ENCODE results near the gene ADSL. TPM values are rescaled to one million over a fixed set of nuclear protein-coding genes. Genes with fewer than 3 reads are reported as not detected.

ADSL gene
- total and polyA plus RNA-seq, 2 of the 4 experiments (the other 2 are of a cell fraction) = 93.6 to 229 TPM

GRCh38 chr22:40420341-40421081 lies 74.2 kb downstream of the ADSL start:
- ATAC-seq (ENCODE audit: low read depth) (no peak), DNase-seq (no peak)
- H3K18ac ChIP-seq (ENCODE audit: low read depth, low read length) = no peak overlapping the region
- peaks cover 5% of the 10 kb centered on the region; the same call in 1 of the 2 replicates for H3K4me1 ChIP-seq (ENCODE audit: control insufficient read depth, insufficient read depth, low read length)
- no peak overlapping the region for H3K27ac ChIP-seq (ENCODE audit: insufficient read depth, low read length)
- no peak overlapping the region for H3K4me2 ChIP-seq (ENCODE audit: low read depth, low read length)
- no peak overlapping the region for H3K9ac ChIP-seq (ENCODE audit: low read depth, low read length)
- 95% methylated on average over 11 of the region's 18 CpGs; no CpG with 5 or more reads in 1 of the 2 experiments for WGBS, 2 experiments (ENCODE audit: extremely low coverage in 2 of 2, insufficient read length in 1 of 2)
- H3K56ac ChIP-seq (ENCODE audit: extremely low read depth, insufficient read depth, low read length) = no peak overlapping the region
- H3K79me1 ChIP-seq (ENCODE audit: low read depth in 1 of 2, low read length in 2 of 2) = peaks cover 15 to 73% of the 10 kb centered on the region in 2 experiments; a peak in 3 of 4 replicates
- CTCF ChIA-PET = no interaction called here
- H4K91ac ChIP-seq (ENCODE audit: insufficient read depth, low read depth, low read length) = no peak overlapping the region
- H2AK9ac ChIP-seq (replicated peaks; ENCODE audit: low read depth, low read length, poor library complexity) = no peak overlapping the region
- TF ChIP-seq RCOR1 (IDR thresholded peaks at IDR 0.05; ENCODE audit: insufficient replicate concordance, low read length) = no peak
- no peak overlapping the region for H3K4ac ChIP-seq (ENCODE audit: low read depth, low read length)
- no peak overlapping the region for H2AK5ac ChIP-seq (ENCODE audit: low read depth, low read length)
- H4K5ac ChIP-seq (ENCODE audit: low read depth, low read length) = no peak overlapping the region
- H2BK15ac ChIP-seq (ENCODE audit: low read depth, low read length) = no peak overlapping the region
- H3K36me3 ChIP-seq (ENCODE audit: control insufficient read depth, insufficient read depth, low read length) = peaks cover 89% of the 10 kb centered on the region
- no peak overlapping the region for H2AFZ ChIP-seq (replicated peaks; ENCODE audit: low read length, poor library complexity)
- no peak overlapping the region for H3K14ac ChIP-seq (replicated peaks; ENCODE audit: low read depth, low read length)
- no peak overlapping the region for H4K8ac ChIP-seq (ENCODE audit: low read depth in 2 of 2, low read length in 2 of 2)
- peaks cover 8% of the 10 kb centered on the region; the same call in 1 of the 2 replicates for H3K9me1 ChIP-seq (ENCODE audit: insufficient read depth, low read length)
- dilution Hi-C loops (cut with HindIII; ENCODE audit: low sequenced_read_pairs, unreplicated experiment) = no loop called here
- no peaks in the 10 kb centered on the region for H3K27me3 ChIP-seq (ENCODE audit: control insufficient read depth, insufficient read depth, low read length)
- intact Hi-C loops (cut with micrococcal nuclease) = no loop called here
- no TSS peak for BruUV-seq (replicated peaks)
- no peak overlapping the region for H2BK20ac ChIP-seq (ENCODE audit: low read depth, low read length)
- no peak overlapping the region for H2BK120ac ChIP-seq (ENCODE audit: low read depth, low read length)
- POLR2A ChIA-PET (ENCODE audit: unreplicated experiment) = no interaction called here
- no peak overlapping the region for H2BK5ac ChIP-seq (ENCODE audit: low read depth, low read length, poor library complexity, severe bottlenecking)
- no peak overlapping the region for H3K4me3 ChIP-seq (ENCODE audit: insufficient read depth, low read depth, low read length)
- H3K23ac ChIP-seq (ENCODE audit: low read depth, low read length) = no peak overlapping the region
- H3K9me3 ChIP-seq (ENCODE audit: control insufficient read depth, insufficient read depth, low read length) = no peaks in the 10 kb centered on the region
- in situ Hi-C loops (cut with MboI; ENCODE audit: low sequenced_read_pairs) = no loop called here
- H4K20me1 ChIP-seq (ENCODE audit: insufficient read depth, low read length) = peaks cover 24% of the 10 kb centered on the region
